Fibroblast of villous mesenchyme (primary cell): Measurements from ENCODE around the gene COL11A1. TPM values are rescaled to one million over a fixed set of nuclear protein-coding genes. Genes with fewer than 3 reads are reported as not detected.

Experiments used
- DNase-seq: peaks from one replicate; pipeline ENCODE4 v3.0.0-alpha.2; 2010; ENCODE audit warnings: low read depth
- H3K4me3 ChIP-seq: 2 replicates; pipeline ENCODE4 v1.5.1; 2011; ENCODE audit warnings: low read depth, mild to moderate bottlenecking, low read length
- CTCF ChIP-seq: IDR thresholded peaks from 2 replicates; pipeline ENCODE4 v1.5.1; 2012; ENCODE audit warnings: low read depth, mild to moderate bottlenecking, low read length; ENCODE audit not compliant: insufficient read depth
- total RNA-seq: library from RNA; depleted of rRNA; stranded (reverse); fragments of >200 nt; gene quantifications from 2 replicates; pipeline ENCODE4 v1.2.3, GENCODE V29; 2012

The COL11A1 gene
- total RNA-seq, 1 donor, result 18.6 TPM

DNA sequence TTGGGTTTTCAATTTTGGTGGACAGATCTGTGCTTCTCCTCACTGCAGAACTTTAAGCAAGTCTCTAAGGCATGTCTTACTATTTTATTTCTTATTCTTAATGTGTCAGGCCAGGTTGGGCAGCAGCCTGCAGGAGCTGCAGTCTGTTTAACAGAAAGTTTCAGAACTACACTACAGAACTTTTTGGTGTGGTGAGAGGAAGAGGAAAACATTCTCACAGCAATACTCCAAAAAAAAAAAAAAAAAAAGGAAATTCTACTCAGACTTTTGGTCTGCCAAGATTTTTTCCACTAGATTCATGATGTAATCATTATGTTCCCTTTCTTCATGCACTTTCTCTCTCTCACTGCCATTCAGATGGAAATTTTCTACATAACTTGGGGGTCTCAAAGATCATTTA lies 255.2 kb downstream of the COL11A1 start:
- no peak for TF ChIP-seq CTCF
- DNase-seq, result no peak

GRCh38 chr1:102852613-102853012 lies 255.7 kb downstream of the COL11A1 start:
- peak; percentile 35 for TF ChIP-seq CTCF
- DNase-seq, result no peak
- no peak overlapping the region for H3K4me3 ChIP-seq

More for the DNA sequence above, 255.2 kb downstream of the COL11A1 start:
- no peak overlapping the region for H3K4me3 ChIP-seq

- DNase-seq, result no peak
- no peak for TF ChIP-seq CTCF
Observed at GRCh38 chr1:102851616-102852015, 256.7 kb downstream of the COL11A1 start.

GRCh38 chr1:102842606-102843005 lies 265.7 kb downstream of the COL11A1 start:
- no peak overlapping the region for H3K4me3 ChIP-seq
- DNase-seq, result no peak
- no peak for TF ChIP-seq CTCF

More at GRCh38 chr1:102851616-102852015, 256.7 kb downstream of the COL11A1 start:
- H3K4me3 ChIP-seq, result no peak overlapping the region

DNA sequence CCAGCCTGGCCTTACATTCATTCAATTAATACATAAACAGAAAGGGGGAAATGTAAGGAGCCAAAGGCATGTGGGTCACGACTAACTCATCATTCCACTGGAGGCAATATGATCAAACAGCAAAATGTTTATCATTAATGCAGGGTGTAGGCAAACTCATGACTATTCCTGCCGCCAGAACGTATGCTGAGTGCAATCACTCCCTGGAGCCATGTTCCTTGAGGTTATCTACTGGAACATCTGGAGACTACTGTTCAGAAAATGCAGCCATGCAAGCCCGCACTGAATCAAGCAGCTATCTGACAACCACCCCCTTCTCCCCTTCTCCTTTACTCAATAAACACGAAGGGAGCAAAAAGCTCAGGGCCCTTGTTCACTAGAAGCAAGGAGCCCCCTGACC lies 267.6 kb downstream of the COL11A1 start:
- no peak for TF ChIP-seq CTCF
- H3K4me3 ChIP-seq, result no peak overlapping the region
- DNase-seq, result no peak

GRCh38 chr1:102838016-102838415 lies 270.3 kb downstream of the COL11A1 start:
- TF ChIP-seq CTCF, result no peak
- no peak for DNase-seq
- no peak overlapping the region for H3K4me3 ChIP-seq

- DNase-seq, result no peak
- TF ChIP-seq CTCF, result no peak
- H3K4me3 ChIP-seq, result no peak overlapping the region
Observed at GRCh38 chr1:102837551-102837950, 270.8 kb downstream of the COL11A1 start.
